Endothelial cell (in vitro differentiated cells): ENCODE data around the gene KIN. TPM values are rescaled to one million over a fixed set of nuclear protein-coding genes. Genes with fewer than 3 reads are reported as not detected.
"Not testable (repeated sequence)": the region's sequence is repeated elsewhere in the genome, so short reads cannot be mapped to it uniquely, and the experiment has no call there.

Experiments
- DNase-seq: peaks from one replicate; pipeline ENCODE4 v3.0.0; 2021; ENCODE audit warnings: low spot score
- H3K27ac Mint-ChIP-seq: one replicate; pipeline ENCODE4 v1.8.0; 2021; ENCODE audit warnings: mixed read lengths, inconsistent platforms; ENCODE audit not compliant: unreplicated experiment
- H3K27me3 Mint-ChIP-seq: one replicate; pipeline ENCODE4 v1.8.0; 2021; ENCODE audit warnings: mild to moderate bottlenecking, moderate library complexity, mixed read lengths, inconsistent platforms; ENCODE audit not compliant: unreplicated experiment
- H3K36me3 Mint-ChIP-seq: one replicate; pipeline ENCODE4 v1.8.0; 2021; ENCODE audit warnings: mild to moderate bottlenecking, low read depth, mixed read lengths, inconsistent platforms; ENCODE audit not compliant: unreplicated experiment
- H3K4me1 Mint-ChIP-seq: one replicate; pipeline ENCODE4 v1.8.0; 2021; ENCODE audit warnings: mild to moderate bottlenecking, mixed read lengths, inconsistent platforms; ENCODE audit not compliant: unreplicated experiment
- H3K4me3 Mint-ChIP-seq: one replicate; pipeline ENCODE4 v1.8.0; 2021; ENCODE audit warnings: mild to moderate bottlenecking, mixed read lengths, inconsistent platforms; ENCODE audit not compliant: unreplicated experiment
- H3K9me3 Mint-ChIP-seq: one replicate; pipeline ENCODE4 v1.8.0; 2021; ENCODE audit warnings: mixed read lengths, inconsistent platforms; ENCODE audit not compliant: unreplicated experiment
- total RNA-seq: library from RNA; stranded (reverse); fragmentation: NEBNext Ultra II Directional; extraction: Animal tissue kit (Norgen Biotek cat#: 25700); gene quantifications from one replicate; pipeline ENCODE4 v1.2.1, GENCODE V29; 2021; ENCODE audit not compliant: unreplicated experiment
- TF ChIP-seq, protein P1 (sequence below): fragments of 200-600 bp; sonication (generic); IDR thresholded peaks from one replicate; pipeline ENCODE4 v1.5.0; 2021; ENCODE audit warnings: antibody characterized with exemption; ENCODE audit not compliant: unreplicated experiment

KIN gene
- total RNA-seq, 1 donor from 2014 or later = 13.2 TPM

- H3K27ac Mint-ChIP-seq = no peak overlapping the region
- no peak overlapping the region for H3K4me3 Mint-ChIP-seq
- peaks cover 7% of the 10 kb centered on the region for H3K4me1 Mint-ChIP-seq
- DNase-seq = no peak
- peaks cover 4% of the 10 kb centered on the region for H3K27me3 Mint-ChIP-seq
- TF ChIP-seq, protein P1, sequence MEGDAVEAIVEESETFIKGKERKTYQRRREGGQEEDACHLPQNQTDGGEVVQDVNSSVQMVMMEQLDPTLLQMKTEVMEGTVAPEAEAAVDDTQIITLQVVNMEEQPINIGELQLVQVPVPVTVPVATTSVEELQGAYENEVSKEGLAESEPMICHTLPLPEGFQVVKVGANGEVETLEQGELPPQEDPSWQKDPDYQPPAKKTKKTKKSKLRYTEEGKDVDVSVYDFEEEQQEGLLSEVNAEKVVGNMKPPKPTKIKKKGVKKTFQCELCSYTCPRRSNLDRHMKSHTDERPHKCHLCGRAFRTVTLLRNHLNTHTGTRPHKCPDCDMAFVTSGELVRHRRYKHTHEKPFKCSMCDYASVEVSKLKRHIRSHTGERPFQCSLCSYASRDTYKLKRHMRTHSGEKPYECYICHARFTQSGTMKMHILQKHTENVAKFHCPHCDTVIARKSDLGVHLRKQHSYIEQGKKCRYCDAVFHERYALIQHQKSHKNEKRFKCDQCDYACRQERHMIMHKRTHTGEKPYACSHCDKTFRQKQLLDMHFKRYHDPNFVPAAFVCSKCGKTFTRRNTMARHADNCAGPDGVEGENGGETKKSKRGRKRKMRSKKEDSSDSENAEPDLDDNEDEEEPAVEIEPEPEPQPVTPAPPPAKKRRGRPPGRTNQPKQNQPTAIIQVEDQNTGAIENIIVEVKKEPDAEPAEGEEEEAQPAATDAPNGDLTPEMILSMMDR = no peak
- no peaks in the 10 kb centered on the region for H3K9me3 Mint-ChIP-seq
- H3K36me3 Mint-ChIP-seq = no peaks in the 10 kb centered on the region
Measured at GRCh38 chr10:7717767-7718166, 70.0 kb downstream of the KIN start.

DNA sequence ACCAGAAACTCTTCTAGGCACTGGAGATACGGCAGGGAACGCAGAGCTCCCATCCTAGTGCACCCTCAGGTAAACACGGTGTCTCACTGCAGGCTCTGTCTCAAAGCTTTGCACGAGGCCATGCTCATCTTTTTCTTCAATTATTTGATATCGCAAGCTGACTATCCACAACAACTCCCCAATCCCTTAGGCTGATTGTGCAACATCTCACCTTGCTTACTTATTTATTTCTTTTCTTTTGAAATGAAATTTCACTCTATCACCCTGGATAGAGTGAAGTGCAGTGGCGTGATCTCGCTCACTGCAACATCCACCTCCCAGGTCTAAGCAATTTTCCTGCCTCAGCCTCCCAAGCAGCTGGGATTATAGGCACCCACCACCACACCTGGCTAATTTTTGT is 72.3 kb downstream of the KIN start:
- no peak for DNase-seq
- TF ChIP-seq, protein P1 = no peak
- H3K9me3 Mint-ChIP-seq = no peaks in the 10 kb centered on the region
- H3K27ac Mint-ChIP-seq = no peak overlapping the region
- no peak overlapping the region for H3K4me3 Mint-ChIP-seq
- H3K4me1 Mint-ChIP-seq = peaks cover 5% of the 10 kb centered on the region
- H3K36me3 Mint-ChIP-seq = no peaks in the 10 kb centered on the region
- H3K27me3 Mint-ChIP-seq = peaks cover 4% of the 10 kb centered on the region

DNA sequence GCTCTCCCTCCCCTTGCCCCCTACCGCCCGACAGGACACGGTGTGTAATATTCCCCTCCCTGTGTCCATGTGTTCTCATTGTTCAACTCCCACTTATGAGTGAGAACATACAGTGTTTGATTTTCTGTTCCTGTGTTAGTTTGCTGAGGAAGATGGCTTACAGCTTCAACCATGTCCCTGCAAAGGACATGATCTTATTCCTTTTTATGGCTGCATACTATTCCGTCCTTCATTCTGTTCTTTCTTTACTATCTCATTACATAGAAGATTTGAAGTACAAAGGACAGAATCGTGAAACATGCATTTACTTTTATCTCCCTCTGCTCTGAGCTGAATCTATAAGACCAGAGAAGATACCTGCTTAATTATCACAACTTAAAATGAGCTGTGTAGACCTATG is 76.7 kb downstream of the KIN start:
- not testable (repeated sequence) for H3K27me3 Mint-ChIP-seq, DNase-seq

GRCh38 chr10:7710446-7710845 is 77.3 kb downstream of the KIN start:
- no peaks in the 10 kb centered on the region for H3K9me3 Mint-ChIP-seq
- no peaks in the 10 kb centered on the region for H3K36me3 Mint-ChIP-seq
- H3K27ac Mint-ChIP-seq = no peak overlapping the region
- TF ChIP-seq, protein P1 = no peak
- H3K4me1 Mint-ChIP-seq = peaks cover 8% of the 10 kb centered on the region
- H3K4me3 Mint-ChIP-seq = no peak overlapping the region
- DNase-seq = no peak
- peaks cover 2% of the 10 kb centered on the region for H3K27me3 Mint-ChIP-seq

More for the DNA sequence above, 76.7 kb downstream of the KIN start:
- not testable (repeated sequence) for H3K9me3 Mint-ChIP-seq, H3K4me1 Mint-ChIP-seq, H3K36me3 Mint-ChIP-seq, H3K4me3 Mint-ChIP-seq, H3K27ac Mint-ChIP-seq

- no peak for DNase-seq
- H3K4me1 Mint-ChIP-seq = peaks cover 8% of the 10 kb centered on the region
- TF ChIP-seq, protein P1 = no peak
- no peaks in the 10 kb centered on the region for H3K27me3 Mint-ChIP-seq
- no peak overlapping the region for H3K27ac Mint-ChIP-seq
- H3K36me3 Mint-ChIP-seq = no peaks in the 10 kb centered on the region
- no peaks in the 10 kb centered on the region for H3K9me3 Mint-ChIP-seq
- no peak overlapping the region for H3K4me3 Mint-ChIP-seq
Measured at GRCh38 chr10:7708832-7709231, 79.0 kb downstream of the KIN start.
